Measurements from ENCODE around the gene EPYC. TPM values are rescaled to one million over a fixed set of nuclear protein-coding genes. Genes with fewer than 3 reads are reported as not detected.

EPYC gene
- not detected for total RNA-seq

- ATAC-seq = no peak
- intact Hi-C loops (cut with DNase I, micrococcal nuclease) = no loop called here
- H3K27ac Mint-ChIP-seq = no peak within 1 kb of the TSS
- no peak within 1 kb of the TSS for H3K4me3 Mint-ChIP-seq
- POLR2A ChIA-PET = no interaction called here
- CTCF ChIA-PET = interaction anchor here (1.0 kb wide), 1 partner anchor 10 kb away, joined by 3 read pairs; no protein-coding TSS in a partner anchor
- H3K27me3 Mint-ChIP-seq = peaks cover 13% of the 10 kb centered on the region
- DNase-seq = no peak
- no peaks in the 10 kb centered on the region for H3K9me3 Mint-ChIP-seq (ENCODE audit: low read depth)
- H3K4me1 Mint-ChIP-seq = peaks cover 11% of the 10 kb centered on the region
- H3K36me3 Mint-ChIP-seq (ENCODE audit: low read depth) = no peaks in the 10 kb centered on the region
Observed at GRCh38 chr12:91004872-91005271, at the start of gene EPYC. EPYC (minus strand) TSS chr12:91004972; CDS start chr12:91002565, 2,407 bp downstream.

GRCh38 chr12:91053951-91054715, 49.4 kb upstream of the EPYC start:
- Mint-ChIP-seq H3K9me3 (ENCODE audit: low read depth) (no peaks in the 10 kb centered on the region), H3K27ac (no peak overlapping the region)
- POLR2A ChIA-PET = no interaction called here

GRCh38 chr12:91052026-91052425, 47.3 kb upstream of the EPYC start:
- Mint-ChIP-seq H3K4me3 (no peak overlapping the region), H3K36me3 (ENCODE audit: low read depth) (no peaks in the 10 kb centered on the region), H3K27me3 (peaks cover 3% of the 10 kb centered on the region), H3K4me1 (no peaks in the 10 kb centered on the region), H3K27ac (no peak overlapping the region), H3K9me3 (ENCODE audit: low read depth) (no peaks in the 10 kb centered on the region)
- ChIA-PET CTCF (no interaction called here), POLR2A (no interaction called here)
- no peak for ATAC-seq
- intact Hi-C loops (cut with DNase I, micrococcal nuclease) = no loop called here
- no peak for DNase-seq

More at GRCh38 chr12:91053951-91054715, 49.4 kb upstream of the EPYC start:
- H3K4me1 Mint-ChIP-seq = no peaks in the 10 kb centered on the region
- no peaks in the 10 kb centered on the region for H3K36me3 Mint-ChIP-seq (ENCODE audit: low read depth)
- DNase-seq (no peak), ATAC-seq (no peak)
- H3K4me3 Mint-ChIP-seq = no peak overlapping the region
- peaks cover 3% of the 10 kb centered on the region for H3K27me3 Mint-ChIP-seq
- intact Hi-C loops (cut with DNase I, micrococcal nuclease) = no loop called here
- CTCF ChIA-PET = no interaction called here

- Mint-ChIP-seq H3K9me3 (ENCODE audit: low read depth) (no peaks in the 10 kb centered on the region), H3K4me1 (no peaks in the 10 kb centered on the region), H3K4me3 (no peak overlapping the region), H3K27me3 (no peaks in the 10 kb centered on the region), H3K27ac (no peak overlapping the region), H3K36me3 (ENCODE audit: low read depth) (no peaks in the 10 kb centered on the region)
- intact Hi-C loops (cut with DNase I, micrococcal nuclease) = no loop called here
- ATAC-seq = no peak
- CTCF ChIA-PET = no interaction called here
- POLR2A ChIA-PET = no interaction called here
- DNase-seq = no peak
Observed at GRCh38 chr12:91044586-91044985, 39.8 kb upstream of the EPYC start.

GRCh38 chr12:91043408-91043807, 38.6 kb upstream of the EPYC start:
- POLR2A ChIA-PET = no interaction called here
- CTCF ChIA-PET = no interaction called here
- H3K9me3 Mint-ChIP-seq (ENCODE audit: low read depth) = no peaks in the 10 kb centered on the region
- no peak overlapping the region for H3K4me3 Mint-ChIP-seq
- no peak for DNase-seq
- ATAC-seq = no peak
- H3K4me1 Mint-ChIP-seq = no peaks in the 10 kb centered on the region
- intact Hi-C loops (cut with DNase I, micrococcal nuclease) = no loop called here
- H3K36me3 Mint-ChIP-seq (ENCODE audit: low read depth) = no peaks in the 10 kb centered on the region
- H3K27ac Mint-ChIP-seq = no peak overlapping the region
- H3K27me3 Mint-ChIP-seq = no peaks in the 10 kb centered on the region

- intact Hi-C loops (cut with DNase I, micrococcal nuclease) = no loop called here
- no peaks in the 10 kb centered on the region for H3K36me3 Mint-ChIP-seq (ENCODE audit: low read depth)
- POLR2A ChIA-PET = no interaction called here
- CTCF ChIA-PET = no interaction called here
- ATAC-seq (no peak), DNase-seq (no peak)
- no peak overlapping the region for H3K4me3 Mint-ChIP-seq
- H3K27me3 Mint-ChIP-seq = no peaks in the 10 kb centered on the region
- H3K9me3 Mint-ChIP-seq (ENCODE audit: low read depth) = no peaks in the 10 kb centered on the region
- H3K4me1 Mint-ChIP-seq = no peaks in the 10 kb centered on the region
- no peak overlapping the region for H3K27ac Mint-ChIP-seq
Observed at GRCh38 chr12:91040096-91040755, 35.5 kb upstream of the EPYC start.

GRCh38 chr12:91037276-91037675, 32.5 kb upstream of the EPYC start:
- H3K4me1 Mint-ChIP-seq = no peaks in the 10 kb centered on the region
- H3K27ac Mint-ChIP-seq = no peak overlapping the region
- no peak overlapping the region for H3K4me3 Mint-ChIP-seq
- ChIA-PET CTCF (interaction anchor here (0.9 kb wide), 1 partner anchor 33 kb away, joined by 3 read pairs; no protein-coding TSS in a partner anchor), POLR2A (no interaction called here)
- no peaks in the 10 kb centered on the region for H3K9me3 Mint-ChIP-seq (ENCODE audit: low read depth)
- DNase-seq = no peak
- peaks cover 4% of the 10 kb centered on the region for H3K27me3 Mint-ChIP-seq
- ATAC-seq = no peak
- intact Hi-C loops (cut with DNase I, micrococcal nuclease) = no loop called here
- H3K36me3 Mint-ChIP-seq (ENCODE audit: low read depth) = no peaks in the 10 kb centered on the region

GRCh38 chr12:91033251-91033650, 28.5 kb upstream of the EPYC start:
- ChIA-PET CTCF (no interaction called here), POLR2A (no interaction called here)
- Mint-ChIP-seq H3K27me3 (peaks cover 7% of the 10 kb centered on the region), H3K27ac (no peak overlapping the region), H3K36me3 (ENCODE audit: low read depth) (no peaks in the 10 kb centered on the region), H3K4me1 (no peaks in the 10 kb centered on the region), H3K9me3 (ENCODE audit: low read depth) (no peaks in the 10 kb centered on the region), H3K4me3 (no peak overlapping the region)
- DNase-seq (no peak), ATAC-seq (no peak)
- intact Hi-C loops (cut with DNase I, micrococcal nuclease) = no loop called here

- ChIA-PET CTCF (no interaction called here), POLR2A (no interaction called here)
- no peaks in the 10 kb centered on the region for H3K27me3 Mint-ChIP-seq
- H3K27ac Mint-ChIP-seq = no peak overlapping the region
- no peak overlapping the region for H3K4me3 Mint-ChIP-seq
- intact Hi-C loops (cut with DNase I, micrococcal nuclease) = no loop called here
- no peak for DNase-seq
- no peaks in the 10 kb centered on the region for H3K9me3 Mint-ChIP-seq (ENCODE audit: low read depth)
- no peaks in the 10 kb centered on the region for H3K36me3 Mint-ChIP-seq (ENCODE audit: low read depth)
- no peak for ATAC-seq
- H3K4me1 Mint-ChIP-seq = no peaks in the 10 kb centered on the region
Observed at GRCh38 chr12:91023326-91024004, 18.7 kb upstream of the EPYC start.

- ChIA-PET POLR2A (no interaction called here), CTCF (no interaction called here)
- Mint-ChIP-seq H3K4me1 (no peaks in the 10 kb centered on the region), H3K36me3 (ENCODE audit: low read depth) (no peaks in the 10 kb centered on the region), H3K27ac (no peak overlapping the region), H3K27me3 (peaks cover 2% of the 10 kb centered on the region), H3K4me3 (no peak overlapping the region), H3K9me3 (ENCODE audit: low read depth) (no peaks in the 10 kb centered on the region)
- DNase-seq = no peak
- intact Hi-C loops (cut with DNase I, micrococcal nuclease) = no loop called here
- no peak for ATAC-seq
Observed at GRCh38 chr12:91021076-91021475, 16.3 kb upstream of the EPYC start.

GRCh38 chr12:91019455-91019854, 14.7 kb upstream of the EPYC start:
- ATAC-seq (no peak), DNase-seq (no peak)
- Mint-ChIP-seq H3K9me3 (ENCODE audit: low read depth) (no peaks in the 10 kb centered on the region), H3K4me1 (no peaks in the 10 kb centered on the region), H3K27me3 (peaks cover 4% of the 10 kb centered on the region), H3K4me3 (no peak overlapping the region), H3K27ac (no peak overlapping the region), H3K36me3 (ENCODE audit: low read depth) (no peaks in the 10 kb centered on the region)
- ChIA-PET POLR2A (no interaction called here), CTCF (no interaction called here)
- intact Hi-C loops (cut with DNase I, micrococcal nuclease) = no loop called here
